ENCODE data around the gene ATP5F1C.

ATP5F1C gene

DNA sequence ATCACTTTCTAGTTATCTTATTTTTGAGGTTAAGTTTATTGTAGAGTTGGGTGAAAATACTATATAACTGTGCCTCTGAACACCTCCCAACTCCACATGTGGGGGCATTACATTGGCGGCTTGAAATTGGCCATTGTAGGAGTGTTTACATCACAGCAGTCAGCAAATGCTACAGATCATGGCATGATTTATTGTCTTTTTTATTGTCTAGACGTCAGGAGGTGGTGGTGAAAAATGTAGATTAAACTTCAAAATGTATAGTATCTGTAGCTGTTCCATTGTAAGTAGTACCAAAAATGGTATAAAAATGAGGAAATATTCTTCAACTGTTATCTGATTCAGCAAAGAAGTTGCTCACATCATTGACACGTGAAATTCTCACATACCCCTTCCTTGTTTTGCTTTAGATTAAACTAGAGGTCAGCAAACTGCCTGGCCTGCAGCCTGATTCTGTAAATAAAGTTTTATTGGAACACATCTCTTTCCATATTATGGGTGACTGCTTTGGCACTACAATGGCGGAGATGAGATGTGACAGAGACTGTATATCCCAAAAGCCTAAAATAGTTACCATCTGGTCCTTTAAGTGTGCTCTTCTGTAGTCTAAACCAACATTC, 65.4 kb downstream of the ATP5F1C start:
- DNase-seq, result no peak

GRCh38 chr10:7853890-7854289, 65.9 kb downstream of the ATP5F1C start:
- no peak for DNase-seq

DNA sequence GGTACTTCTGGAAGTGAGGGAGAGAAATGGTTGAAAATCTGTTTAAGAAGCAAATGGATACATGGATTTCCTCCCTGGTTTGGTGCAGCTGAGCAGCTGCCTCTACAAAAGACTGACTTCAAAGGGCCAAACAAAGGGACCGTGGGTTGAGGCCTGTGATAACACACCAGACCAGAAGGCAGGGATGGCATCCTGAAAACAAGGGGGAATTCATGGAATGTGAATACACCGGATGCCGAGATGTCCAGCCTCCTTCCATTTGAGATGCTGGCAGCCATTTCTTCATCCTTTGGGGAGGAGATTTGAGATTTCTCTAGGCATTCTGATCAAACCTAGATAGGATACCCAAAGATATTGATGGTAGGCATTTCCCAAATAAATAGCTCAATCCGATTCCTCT, 67.2 kb downstream of the ATP5F1C start:
- no peak for DNase-seq

DNA sequence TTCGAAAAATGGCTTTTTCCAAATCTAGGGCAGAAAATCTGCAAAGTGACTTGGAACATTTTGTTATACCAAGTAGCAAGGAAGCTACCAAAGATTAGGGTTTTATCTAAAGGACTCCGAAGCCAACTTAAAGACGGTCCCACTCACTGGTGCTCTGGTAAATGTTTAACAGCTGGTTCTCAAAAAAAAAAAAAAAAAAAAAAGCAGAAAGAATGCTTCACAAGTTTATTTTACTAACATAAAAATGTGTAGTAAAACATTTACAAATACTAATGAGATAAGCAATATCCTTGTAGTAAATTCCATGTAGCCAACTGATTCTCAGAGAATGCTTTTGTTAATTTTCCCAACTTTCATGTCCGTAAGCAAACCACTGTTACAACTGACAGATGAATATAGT, 68.7 kb downstream of the ATP5F1C start:
- DNase-seq, result no peak

- no peak for DNase-seq
These were observed 69.3 kb downstream of the ATP5F1C start for GRCh38 chr10:7857262-7857661.

Data from NCI-H187 (cell line).